HG03097 (cell line): ENCODE measurements around the gene TMUB1.

Experiments used
- ATAC-seq: cut with Tn5 transposase; IDR thresholded peaks from one replicate; pipeline ENCODE4 v1.9.1; 2021; ENCODE audit not compliant: unreplicated experiment, low FRiP score

Gene TMUB1

DNA sequence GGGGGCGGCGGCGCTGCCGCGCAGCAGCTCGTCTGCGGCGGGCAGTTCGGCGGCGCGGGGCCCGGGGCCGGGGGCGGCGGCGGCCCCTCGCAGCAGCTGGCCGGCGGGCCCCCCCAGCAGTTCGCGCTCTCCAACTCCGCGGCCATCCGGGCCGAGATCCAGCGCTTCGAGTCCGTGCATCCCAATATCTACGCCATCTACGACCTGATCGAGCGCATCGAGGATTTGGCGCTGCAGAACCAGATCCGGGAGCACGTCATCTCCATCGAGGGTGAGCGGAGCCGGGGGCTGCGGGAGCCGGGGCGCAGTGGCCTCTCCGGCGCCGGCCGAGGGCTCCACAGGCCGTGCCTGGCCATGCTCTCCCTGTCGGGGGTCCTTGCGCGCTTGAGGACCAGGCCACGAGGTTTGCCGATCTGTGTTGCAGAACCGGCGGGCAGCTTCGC, 3.5 kb upstream of the TMUB1 start:
- no peak for ATAC-seq

DNA sequence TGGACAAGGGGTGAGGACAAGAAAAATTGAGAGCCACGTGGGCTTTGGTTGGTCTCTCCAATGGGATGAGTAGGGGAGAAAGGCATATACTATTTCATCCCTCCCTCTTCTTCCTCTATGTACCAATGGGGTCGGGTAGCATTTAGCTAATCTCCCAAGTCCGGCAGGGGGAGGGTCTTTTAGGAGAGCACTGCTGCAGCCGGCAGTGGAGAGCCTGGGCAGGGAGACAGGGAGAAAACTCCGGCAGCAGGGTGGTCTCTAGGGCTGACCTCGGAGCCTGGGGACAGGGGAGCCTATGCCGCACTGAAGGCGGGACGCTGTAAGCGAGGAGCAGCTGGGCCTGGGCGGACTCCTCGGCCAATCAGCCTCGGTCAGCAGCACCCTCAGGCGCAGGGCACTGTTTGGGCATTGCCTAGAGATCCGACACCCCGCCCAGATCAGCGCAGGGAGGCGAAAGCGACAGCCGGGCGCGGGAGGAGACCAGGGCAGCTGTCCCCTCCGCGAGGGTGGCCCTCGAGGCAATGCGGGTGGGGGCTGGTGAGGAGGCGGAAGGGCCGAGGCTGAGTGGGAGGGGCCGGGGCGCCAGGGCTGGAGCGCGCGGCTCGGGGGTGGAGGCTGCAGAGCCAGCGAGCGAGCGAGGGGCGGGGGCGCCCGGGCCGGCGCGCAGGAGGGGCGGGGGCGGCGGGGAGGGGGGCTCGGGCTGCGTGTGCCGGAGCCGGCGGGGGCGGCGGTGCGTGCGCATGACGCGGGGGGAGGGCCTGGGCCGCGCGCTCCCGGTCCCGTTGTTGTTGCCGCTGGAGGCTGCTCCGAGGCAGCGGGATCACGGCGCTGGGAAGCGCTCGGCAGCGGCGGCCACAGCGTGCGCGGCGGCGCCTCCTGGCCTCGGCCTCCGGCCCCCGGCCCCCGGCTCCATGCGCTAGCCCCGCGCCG, 2.7 kb upstream of the TMUB1 start, which contains the start of gene AGAP3:
AGAP3 (plus strand) TSS at position 785 of the 930 bp plus-strand sequence. CDS start 267 bp downstream, outside the sequence.
- ATAC-seq, result peak; percentile 26

DNA sequence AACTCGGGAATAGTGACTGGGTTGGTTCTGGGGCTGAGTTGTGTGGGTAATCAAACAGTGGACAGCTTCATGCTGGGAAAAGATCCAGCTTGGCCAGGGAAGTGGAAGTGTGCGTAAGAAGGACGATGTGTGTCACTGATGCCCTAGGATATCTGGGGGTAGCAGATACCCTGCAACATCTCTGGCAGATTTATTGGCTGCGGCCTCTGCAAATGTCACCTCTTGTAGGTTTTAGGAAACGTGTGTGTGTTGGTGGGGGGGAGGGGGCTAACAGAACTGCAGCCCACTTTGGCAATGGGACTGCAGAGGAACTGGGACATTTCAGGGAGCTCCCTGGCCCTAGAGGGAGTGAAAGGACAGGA, 2.0 kb upstream of the TMUB1 start:
- no peak for ATAC-seq

GRCh38 chr7:151083824-151084160, 499 bp upstream of the TMUB1 start:
- ATAC-seq, result no peak

DNA sequence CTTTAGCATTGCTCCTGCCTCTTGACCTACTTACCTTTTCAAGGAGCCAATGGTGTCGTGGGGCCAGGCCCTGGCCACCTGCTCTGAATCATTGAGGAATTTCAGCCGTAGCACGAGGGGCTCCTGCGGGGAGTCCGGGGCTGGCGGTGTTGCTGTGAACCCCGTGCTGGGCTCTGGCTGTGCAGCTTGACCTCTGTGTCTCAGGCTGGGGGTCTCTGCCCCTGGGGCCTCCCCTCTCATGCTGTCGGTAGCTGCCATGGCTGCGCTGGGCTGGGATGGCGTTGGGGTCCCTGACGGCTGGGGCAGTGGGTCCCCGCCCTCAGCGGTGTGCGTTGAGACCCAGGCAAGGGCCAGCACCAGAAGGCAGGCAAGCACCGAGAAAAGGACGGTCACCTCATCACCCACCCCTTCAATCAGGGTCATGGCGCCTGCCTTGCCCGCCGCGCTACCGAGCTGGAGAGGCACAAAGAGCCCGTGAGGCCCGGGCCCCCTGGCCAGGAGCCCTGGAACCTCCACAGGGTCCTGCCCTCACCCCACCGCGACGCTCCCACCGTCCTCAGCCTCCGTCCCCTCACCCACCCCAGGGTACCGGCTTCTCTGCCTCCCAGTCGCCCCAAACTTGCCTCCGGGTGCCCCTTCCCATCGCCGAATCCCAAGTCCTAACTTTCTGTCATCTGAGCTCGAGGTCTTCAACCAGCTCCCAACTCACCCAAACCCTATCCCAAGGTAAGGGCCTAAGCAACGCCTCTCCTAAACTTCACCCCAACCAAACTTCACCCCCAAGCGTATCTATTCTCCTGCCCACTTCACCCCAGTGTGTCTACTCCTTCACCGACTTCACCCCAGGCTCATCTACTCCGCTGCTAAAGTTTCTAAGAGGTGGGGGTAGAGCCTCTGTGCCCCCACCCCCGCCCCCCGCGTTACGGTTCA, 887 bp downstream of the TMUB1 start:
- no peak for ATAC-seq

- ATAC-seq, result no peak
These were observed 1.9 kb downstream of the TMUB1 start for GRCh38 chr7:151081170-151082101.

DNA sequence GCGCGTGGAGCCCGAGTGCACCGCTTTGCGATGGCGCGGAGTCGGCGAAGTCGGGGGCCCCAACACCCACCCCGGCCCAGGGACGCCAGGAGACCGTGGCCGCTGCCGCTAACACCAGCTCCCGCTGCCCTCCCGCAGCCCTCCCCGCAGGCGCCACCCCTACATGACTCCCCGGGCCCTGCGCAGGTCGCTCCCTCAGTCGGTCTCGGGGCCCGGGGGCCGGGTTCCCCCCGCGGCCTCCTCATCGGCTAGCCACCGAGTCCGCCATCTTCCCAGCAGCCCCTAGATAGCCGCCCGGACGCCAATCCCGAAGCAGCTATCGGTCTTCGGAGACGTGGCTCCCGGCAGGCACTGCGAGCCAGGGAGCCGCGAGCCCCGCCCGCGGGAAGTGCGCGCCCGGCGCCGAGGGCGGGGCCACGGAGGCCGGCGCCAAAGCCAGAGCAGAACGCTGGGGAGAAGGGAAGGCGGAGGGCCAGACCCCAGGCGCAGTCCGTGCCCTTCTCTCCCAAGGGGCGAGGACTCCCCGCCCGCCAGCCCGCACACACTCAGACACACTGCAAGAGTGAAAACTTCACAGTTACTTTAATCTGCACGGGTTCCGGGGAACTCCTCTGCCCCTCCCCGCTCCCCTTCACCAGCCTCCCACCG, 2.6 kb downstream of the TMUB1 start, which contains the start of gene FASTK:
FASTK (minus strand) TSS at position 288 of the 648 bp plus-strand sequence; CDS start at position 245, 43 bp downstream.
- ATAC-seq, result peak; percentile 77

DNA sequence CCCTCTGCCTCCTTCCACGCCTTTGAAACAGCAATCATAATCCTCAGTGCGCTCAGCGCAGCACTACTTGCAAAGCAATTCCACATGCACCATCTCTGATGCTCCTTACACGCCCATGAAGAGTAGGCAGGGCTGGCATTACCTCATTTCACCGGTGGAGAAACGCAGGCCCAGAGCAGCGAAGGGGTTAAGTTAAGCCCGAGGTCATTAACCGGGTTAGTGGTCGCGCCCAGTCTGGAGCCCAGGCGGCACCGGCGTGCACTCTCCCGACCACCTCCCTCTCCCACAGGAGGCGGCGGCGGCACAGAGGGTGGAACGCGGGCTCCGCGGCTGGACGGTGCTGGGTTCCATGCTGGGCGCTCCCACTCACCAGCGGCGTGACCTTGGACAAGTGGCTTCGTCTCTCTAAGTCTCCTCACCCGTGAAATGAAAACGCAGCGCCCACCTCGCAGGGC, 3.2 kb downstream of the TMUB1 start:
- ATAC-seq, result no peak

- ATAC-seq, result no peak
These were observed 3.9 kb downstream of the TMUB1 start for GRCh38 chr7:151079199-151079910.

DNA sequence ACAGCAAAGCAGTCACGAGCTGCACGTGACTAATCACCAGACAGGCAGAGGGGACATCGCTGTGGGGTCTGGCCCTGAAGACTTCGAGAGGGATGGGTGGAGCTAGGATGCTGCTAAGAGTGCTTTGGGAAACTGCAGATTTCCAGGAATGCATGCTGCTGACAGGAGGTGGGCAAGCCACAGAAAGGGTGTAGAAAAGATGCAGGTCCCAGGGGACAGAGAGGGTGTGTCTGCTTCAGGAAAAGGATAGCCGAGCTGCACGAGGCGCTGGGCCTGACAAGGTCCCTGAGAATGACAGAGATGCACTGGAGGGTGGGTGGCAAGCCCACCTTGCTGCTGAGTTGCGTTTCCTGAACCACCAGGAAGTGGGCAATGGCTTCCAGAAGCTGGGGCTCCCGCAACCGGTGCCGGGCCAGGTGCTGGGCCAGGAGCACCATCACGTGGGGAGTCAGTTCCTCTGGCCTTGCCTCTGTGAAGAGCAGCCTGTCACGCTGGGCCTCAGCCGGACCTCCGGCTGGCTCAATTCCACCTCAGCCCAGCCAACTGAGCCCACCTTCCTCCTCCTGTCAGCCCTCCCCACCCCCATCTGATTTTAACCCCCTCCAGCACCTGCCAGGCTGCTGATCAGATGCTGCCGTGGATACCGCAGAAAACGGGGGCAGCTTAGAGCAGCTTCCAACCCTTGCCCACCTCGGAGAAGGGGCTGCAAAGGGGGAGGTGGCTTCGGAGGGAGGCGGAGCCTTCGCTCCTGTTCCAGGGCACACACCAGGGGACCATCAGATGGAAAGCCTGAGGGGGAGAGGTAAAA, 4.9 kb downstream of the TMUB1 start:
- no peak for ATAC-seq

DNA sequence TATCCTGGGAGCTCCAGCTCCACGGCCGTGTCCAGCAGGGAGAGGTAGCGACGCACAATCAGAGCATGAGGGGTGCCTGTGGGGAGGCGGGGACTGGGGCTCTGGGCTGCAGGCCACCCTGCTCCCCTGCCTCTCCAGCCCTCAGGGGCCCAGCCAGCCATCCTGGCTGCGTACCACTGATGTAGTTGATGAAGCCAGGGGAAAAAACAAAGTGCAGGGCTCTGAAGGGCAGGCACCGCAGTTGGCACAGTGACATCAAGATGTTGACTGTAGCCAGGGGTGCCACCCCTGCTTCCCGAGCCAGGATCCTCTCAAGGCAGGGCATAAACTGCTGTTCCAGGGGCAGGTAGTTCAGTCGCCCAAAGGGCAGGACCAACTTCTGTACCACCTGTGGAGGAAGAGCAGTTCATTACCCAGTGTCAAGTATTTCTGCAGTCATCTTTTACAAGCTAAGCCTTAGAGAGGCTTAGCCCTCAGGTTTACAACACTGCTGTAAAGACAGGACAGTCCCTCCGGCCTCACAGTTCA, 5.5 kb downstream of the TMUB1 start:
- no peak for ATAC-seq

DNA sequence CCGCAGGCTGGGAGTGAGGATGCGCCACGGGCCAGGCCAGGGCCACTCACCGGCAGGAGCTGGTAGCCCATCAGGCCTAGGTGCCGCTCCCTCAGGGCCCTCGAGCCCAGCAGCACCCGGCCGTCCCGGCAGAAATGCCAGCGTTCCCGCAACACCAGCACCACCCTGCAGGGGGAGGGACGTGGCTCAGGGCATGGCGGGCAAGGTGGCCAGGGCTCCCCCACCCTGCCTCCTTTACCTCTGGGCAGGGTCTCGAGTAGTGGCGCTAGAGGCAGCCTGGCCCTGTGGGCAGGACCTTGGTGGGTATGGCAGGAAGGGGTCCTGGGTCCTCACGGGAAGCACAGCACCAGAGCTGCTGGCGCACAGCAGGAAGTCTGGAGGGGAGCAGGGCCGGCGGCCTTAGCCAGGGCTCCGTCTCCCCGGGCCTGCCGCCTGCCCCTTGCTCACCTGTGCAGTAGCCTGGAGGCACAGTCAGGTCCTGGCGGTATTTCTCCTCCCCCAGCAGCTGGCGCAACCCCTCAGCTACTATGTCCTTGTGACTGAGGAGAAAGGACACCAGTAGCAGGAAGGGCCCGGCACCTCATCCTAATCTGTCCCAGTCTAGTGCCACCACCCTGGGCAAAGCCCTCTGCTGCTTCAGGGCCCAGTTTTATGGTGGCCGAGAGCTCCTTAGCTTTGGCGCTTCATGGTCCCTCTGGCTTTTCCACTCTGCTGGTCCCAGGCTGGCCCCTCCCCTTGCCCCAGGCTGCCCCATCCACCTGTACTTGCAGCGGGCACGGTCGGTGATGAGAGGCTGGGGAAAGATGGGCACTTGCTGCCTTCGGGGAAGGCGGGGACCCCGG, 6.2 kb downstream of the TMUB1 start:
- no peak for ATAC-seq

DNA sequence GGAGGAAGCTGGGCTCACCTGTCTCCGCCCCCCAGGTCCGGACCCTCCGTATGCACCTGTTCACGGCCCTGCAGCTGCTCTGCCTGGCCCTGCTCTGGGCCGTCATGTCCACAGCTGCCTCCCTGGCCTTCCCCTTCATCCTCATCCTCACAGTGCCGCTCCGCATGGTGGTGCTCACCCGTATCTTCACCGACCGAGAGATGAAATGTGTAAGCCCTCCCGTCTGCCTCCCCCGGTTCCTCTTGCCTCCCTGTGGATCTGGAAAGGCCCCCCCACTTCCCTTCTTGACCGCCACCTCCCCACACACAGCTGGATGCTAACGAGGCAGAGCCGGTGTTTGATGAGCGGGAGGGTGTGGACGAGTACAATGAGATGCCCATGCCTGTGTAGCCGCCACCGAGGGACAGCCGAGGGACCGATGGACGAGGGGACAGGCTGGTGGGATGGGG, 7.3 kb downstream of the TMUB1 start:
- no peak for ATAC-seq

GRCh38 chr7:151075662-151075971, 7.7 kb downstream of the TMUB1 start:
- no peak for ATAC-seq

DNA sequence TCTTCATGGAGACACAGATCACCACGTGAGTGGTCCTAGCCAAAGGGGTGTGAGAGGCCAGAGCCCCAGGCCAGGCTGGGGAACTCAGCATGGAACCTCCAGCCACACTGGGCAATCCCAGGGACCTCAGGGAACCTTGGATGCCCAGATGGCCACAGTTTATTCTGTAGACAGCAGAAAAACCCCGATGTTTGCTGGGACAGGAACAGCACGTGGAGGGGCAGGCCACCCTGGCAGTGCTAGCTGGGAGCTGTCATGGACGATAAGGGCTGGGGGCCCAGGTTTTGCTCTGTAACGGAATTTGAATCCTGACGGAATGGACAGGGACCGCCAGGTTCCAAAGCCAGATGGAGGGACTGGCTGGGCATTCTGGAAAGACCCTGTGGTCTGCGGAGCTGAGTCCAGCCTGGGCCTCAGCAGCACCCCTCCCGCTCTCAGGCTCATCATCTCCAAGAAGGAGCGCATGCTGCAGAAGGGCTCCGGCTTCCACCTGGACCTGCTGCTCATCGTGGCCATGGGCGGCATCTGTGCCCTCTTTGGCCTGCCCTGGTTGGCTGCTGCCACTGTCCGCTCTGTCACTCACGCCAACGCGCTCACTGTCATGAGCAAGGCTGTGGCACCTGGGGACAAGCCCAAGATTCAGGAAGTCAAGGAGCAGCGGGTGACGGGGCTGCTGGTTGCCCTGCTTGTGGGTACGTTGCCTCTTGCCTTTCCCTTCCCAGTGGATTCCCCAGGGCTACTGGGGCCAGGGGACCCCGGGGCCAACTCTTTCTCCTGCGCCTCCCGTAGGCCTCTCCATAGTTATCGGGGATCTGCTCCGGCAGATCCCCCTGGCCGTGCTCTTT, 8.3 kb downstream of the TMUB1 start:
- ATAC-seq, result no peak

GRCh38 chr7:151073990-151074389, 9.3 kb downstream of the TMUB1 start:
- ATAC-seq, result no peak
